ENCODE data around the gene C1orf50.
A peak's percentile ranks its signal among the peaks of the same experiment; 100 is the strongest.
"Not testable (repeated sequence)": the region's sequence is repeated elsewhere in the genome, so short reads cannot be mapped to it uniquely, and the experiment has no call there.

C1orf50 gene

GRCh38 chr1:42806593-42806992 is 39.5 kb downstream of the C1orf50 start:
- DNase-seq: no peak

GRCh38 chr1:42807056-42807668 is 40.1 kb downstream of the C1orf50 start:
- DNase-seq: no peak

GRCh38 chr1:42814815-42815214 is 47.8 kb downstream of the C1orf50 start:
- not testable (repeated sequence) for DNase-seq

GRCh38 chr1:42815941-42816584 is 49.0 kb downstream of the C1orf50 start:
- DNase-seq: no peak

- DNase-seq: peak; percentile 91 to 98
Observed at GRCh38 chr1:42816585-42817439, 49.8 kb downstream of the C1orf50 start, which contains the start of the genes ERMAP and SVBP. Gene ERMAP (plus strand): TSS chr1:42817122. CDS start chr1:42830449, 13,327 bp downstream. Gene SVBP (minus strand): TSS chr1:42817397. CDS start chr1:42816544, 853 bp downstream.

GRCh38 chr1:42817440-42817767 is 50.4 kb downstream of the C1orf50 start:
- no peak for DNase-seq

- DNase-seq: no peak
Observed at GRCh38 chr1:42817976-42818375, 50.9 kb downstream of the C1orf50 start.

- no peak for DNase-seq
Observed at GRCh38 chr1:42820813-42821212, 53.8 kb downstream of the C1orf50 start.

GRCh38 chr1:42821690-42822089 is 54.6 kb downstream of the C1orf50 start:
- no peak for DNase-seq

GRCh38 chr1:42822800-42823392 is 55.8 kb downstream of the C1orf50 start:
- DNase-seq: no peak

- DNase-seq: no peak
Observed at GRCh38 chr1:42824481-42825035, 57.5 kb downstream of the C1orf50 start.

GRCh38 chr1:42825036-42825851 is 58.2 kb downstream of the C1orf50 start:
- DNase-seq: no peak
